Ishikawa (cell line): ENCODE measurements around the gene TRIP6.

ENCODE experiments used
- CEBPB ChIP-seq: IDR thresholded peaks from 2 replicates; pipeline ENCODE4 v1.6.1; 2012
- CREB1 ChIP-seq: IDR thresholded peaks from 2 replicates; pipeline ENCODE4 v1.6.1; 2012; ENCODE audit warnings: low read depth
- EGR1 ChIP-seq: IDR thresholded peaks from 2 replicates; pipeline ENCODE4 v1.6.1; 2012
- EP300 ChIP-seq: IDR thresholded peaks from 2 replicates; pipeline ENCODE4 v1.6.1; 2012; ENCODE audit warnings: borderline replicate concordance
- FOXM1 ChIP-seq: IDR thresholded peaks from 2 replicates; pipeline ENCODE4 v1.6.1; 2012; ENCODE audit warnings: low read depth, borderline replicate concordance
- NFIC ChIP-seq: IDR thresholded peaks from 2 replicates; pipeline ENCODE4 v1.6.1; 2012
- RAD21 ChIP-seq: IDR thresholded peaks from 2 replicates; pipeline ENCODE4 v1.6.1; 2012; ENCODE audit warnings: low read depth
- TAF1 ChIP-seq: IDR thresholded peaks from 2 replicates; pipeline ENCODE4 v1.6.1; 2012; ENCODE audit warnings: low read depth, mild to moderate bottlenecking
- TCF12 ChIP-seq: IDR thresholded peaks from 2 replicates; pipeline ENCODE4 v1.6.1; 2012; ENCODE audit warnings: low read depth
- TEAD4 ChIP-seq: IDR thresholded peaks from 2 replicates; pipeline ENCODE4 v1.6.1; 2012
- YY1 ChIP-seq: IDR thresholded peaks from 2 replicates; pipeline ENCODE4 v1.6.1; 2012; ENCODE audit warnings: low read depth
- ZBTB7A ChIP-seq: IDR thresholded peaks from 2 replicates; pipeline ENCODE4 v1.6.1; 2012; ENCODE audit warnings: low read depth
- TF ChIP-seq, protein P1 (sequence below): IDR thresholded peaks from 2 replicates; pipeline ENCODE4 v1.6.1; 2012
- TF ChIP-seq, protein P2 (sequence below): IDR thresholded peaks from 2 replicates; pipeline ENCODE4 v1.6.1; 2012; ENCODE audit warnings: low read depth, mild to moderate bottlenecking
- TF ChIP-seq, protein P3 (sequence below): IDR thresholded peaks from 2 replicates; pipeline ENCODE4 v1.6.1; 2012

Gene TRIP6

DNA sequence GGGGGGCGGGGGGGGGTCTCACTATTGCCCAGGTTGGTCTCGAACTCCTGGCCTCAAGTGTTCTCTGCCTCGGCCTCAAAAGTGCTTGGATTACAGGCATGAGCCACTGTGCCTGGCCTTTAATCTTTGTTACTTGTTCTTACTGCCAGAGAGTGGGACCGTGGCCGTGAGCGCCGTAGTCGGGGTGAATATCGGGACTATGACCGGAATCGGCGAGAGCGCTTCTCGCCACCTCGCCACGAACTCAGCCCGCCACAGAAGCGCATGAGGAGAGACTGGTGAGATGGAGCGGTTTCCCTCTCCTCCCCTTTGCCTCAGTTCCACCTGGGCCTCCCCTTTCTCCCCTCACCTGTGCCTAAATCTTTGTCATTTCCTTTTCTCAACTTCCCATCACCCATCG lies 13.9 kb downstream of the TRIP6 start:
- TF ChIP-seq CREB1 (no peak), TEAD4 (no peak), EGR1 (no peak), EP300 (no peak), TAF1 (no peak), FOXM1 (no peak), RAD21 (no peak)

DNA sequence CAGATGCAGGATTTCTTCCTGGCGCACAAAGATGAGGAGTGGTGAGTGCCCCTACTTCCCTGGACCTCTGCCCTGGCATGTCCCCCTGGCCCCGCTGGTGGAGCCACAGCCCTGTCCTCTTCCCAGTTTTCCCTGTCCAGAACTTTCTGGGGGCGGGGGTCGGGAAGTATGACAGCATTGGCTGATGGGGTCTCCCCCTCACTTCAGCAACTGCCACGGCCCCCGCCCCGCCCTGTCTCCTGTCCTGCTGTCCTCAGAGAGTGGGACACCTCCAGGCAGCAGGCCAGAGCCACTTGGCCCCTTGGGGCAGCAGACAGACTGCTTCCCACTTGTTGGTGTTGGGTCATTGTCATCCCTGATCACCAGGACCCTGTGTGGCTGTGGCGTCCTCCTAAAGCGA lies 15.0 kb downstream of the TRIP6 start:
- TF ChIP-seq NFIC (no peak), ZBTB7A (no peak), YY1 (no peak), EP300 (no peak), TCF12 (no peak), FOXM1 (no peak), CREB1 (no peak), CEBPB (no peak), TAF1 (no peak)
- TF ChIP-seq, protein P1, sequence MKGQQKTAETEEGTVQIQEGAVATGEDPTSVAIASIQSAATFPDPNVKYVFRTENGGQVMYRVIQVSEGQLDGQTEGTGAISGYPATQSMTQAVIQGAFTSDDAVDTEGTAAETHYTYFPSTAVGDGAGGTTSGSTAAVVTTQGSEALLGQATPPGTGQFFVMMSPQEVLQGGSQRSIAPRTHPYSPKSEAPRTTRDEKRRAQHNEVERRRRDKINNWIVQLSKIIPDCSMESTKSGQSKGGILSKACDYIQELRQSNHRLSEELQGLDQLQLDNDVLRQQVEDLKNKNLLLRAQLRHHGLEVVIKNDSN = no peak
- TF ChIP-seq, protein P2, sequence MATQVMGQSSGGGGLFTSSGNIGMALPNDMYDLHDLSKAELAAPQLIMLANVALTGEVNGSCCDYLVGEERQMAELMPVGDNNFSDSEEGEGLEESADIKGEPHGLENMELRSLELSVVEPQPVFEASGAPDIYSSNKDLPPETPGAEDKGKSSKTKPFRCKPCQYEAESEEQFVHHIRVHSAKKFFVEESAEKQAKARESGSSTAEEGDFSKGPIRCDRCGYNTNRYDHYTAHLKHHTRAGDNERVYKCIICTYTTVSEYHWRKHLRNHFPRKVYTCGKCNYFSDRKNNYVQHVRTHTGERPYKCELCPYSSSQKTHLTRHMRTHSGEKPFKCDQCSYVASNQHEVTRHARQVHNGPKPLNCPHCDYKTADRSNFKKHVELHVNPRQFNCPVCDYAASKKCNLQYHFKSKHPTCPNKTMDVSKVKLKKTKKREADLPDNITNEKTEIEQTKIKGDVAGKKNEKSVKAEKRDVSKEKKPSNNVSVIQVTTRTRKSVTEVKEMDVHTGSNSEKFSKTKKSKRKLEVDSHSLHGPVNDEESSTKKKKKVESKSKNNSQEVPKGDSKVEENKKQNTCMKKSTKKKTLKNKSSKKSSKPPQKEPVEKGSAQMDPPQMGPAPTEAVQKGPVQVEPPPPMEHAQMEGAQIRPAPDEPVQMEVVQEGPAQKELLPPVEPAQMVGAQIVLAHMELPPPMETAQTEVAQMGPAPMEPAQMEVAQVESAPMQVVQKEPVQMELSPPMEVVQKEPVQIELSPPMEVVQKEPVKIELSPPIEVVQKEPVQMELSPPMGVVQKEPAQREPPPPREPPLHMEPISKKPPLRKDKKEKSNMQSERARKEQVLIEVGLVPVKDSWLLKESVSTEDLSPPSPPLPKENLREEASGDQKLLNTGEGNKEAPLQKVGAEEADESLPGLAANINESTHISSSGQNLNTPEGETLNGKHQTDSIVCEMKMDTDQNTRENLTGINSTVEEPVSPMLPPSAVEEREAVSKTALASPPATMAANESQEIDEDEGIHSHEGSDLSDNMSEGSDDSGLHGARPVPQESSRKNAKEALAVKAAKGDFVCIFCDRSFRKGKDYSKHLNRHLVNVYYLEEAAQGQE = no peak

DNA sequence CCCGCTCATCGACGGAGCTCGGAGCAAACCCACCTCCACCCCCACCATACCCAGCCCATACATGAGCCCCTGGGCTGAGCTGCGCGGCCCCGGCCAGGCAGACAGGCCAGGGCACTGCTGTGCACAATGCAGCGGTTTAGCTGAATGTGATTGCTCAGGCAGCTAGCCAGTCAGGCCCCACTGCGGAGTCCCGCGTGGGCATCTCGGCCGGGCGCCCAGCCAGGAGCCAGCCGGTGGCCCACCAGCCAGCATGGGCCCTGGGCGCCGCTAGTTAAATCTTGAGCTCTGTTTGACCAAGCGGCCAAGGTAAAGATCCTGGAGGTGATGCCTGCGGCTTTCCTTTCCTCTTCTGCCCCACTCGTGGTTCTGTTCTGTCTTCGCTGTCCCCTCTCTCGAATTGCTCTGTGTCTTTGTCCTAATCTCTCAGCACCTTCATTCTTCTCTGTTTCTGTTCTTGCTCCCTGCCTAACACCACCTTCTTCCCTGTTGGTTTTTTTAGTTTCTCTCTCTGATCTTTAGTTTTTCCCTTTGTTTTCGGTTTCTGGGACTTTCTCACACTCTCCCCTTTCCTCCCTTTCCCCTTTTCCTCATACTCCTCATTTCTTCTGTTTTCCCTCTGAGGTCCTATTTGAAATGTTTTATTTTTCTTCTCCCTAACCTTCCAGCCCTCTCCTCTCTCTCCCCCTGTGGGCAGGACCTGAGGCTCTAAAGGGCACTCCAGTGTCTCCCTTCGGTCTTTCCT lies 15.8 kb downstream of the TRIP6 start:
- TF ChIP-seq YY1 (no peak), RAD21 (no peak), ZBTB7A (no peak), EGR1 (no peak), TEAD4 (no peak)
- TF ChIP-seq, protein P3, sequence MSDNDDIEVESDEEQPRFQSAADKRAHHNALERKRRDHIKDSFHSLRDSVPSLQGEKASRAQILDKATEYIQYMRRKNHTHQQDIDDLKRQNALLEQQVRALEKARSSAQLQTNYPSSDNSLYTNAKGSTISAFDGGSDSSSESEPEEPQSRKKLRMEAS = no peak

DNA sequence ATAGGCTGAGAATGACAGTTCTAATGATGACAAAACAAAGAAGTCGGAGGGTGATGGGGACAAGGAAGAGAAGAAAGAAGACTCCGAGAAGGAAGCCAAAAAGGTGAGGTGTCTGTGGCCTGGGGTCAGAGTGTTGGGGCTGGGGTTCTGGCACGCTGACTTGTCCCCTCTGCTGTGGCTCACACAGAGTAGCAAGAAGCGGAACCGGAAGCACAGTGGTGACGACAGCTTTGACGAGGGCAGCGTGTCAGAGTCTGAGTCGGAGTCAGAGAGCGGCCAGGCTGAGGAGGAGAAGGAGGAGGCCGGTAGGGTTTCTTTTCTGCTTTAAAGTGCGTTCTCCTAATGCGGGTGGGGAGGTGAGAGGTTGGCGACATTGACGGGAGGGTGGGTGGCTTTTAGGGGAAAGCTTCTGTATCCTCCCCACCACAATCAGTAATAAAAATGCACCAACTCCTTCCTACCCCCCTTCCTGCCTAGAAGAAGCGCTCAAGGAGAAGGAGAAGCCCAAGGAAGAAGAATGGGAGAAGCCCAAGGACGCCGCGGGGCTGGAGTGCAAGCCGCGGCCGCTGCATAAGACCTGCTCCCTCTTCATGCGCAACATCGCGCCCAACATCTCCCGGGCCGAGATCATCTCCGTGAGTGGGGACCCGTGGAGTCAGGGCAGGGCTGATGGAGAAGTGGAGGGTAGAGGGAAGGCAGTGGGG lies 17.7 kb downstream of the TRIP6 start:
- TF ChIP-seq, protein P2 = no peak
- TF ChIP-seq RAD21 = no peak
- no peak for TF ChIP-seq EGR1
- no peak for TF ChIP-seq ZBTB7A
- TF ChIP-seq EP300 = no peak
- TF ChIP-seq TEAD4 = no peak
- no peak for TF ChIP-seq CEBPB
- TF ChIP-seq TCF12 = no peak
- no peak for TF ChIP-seq FOXM1
- TF ChIP-seq TAF1 = no peak
- no peak for TF ChIP-seq YY1
- TF ChIP-seq NFIC = no peak

DNA sequence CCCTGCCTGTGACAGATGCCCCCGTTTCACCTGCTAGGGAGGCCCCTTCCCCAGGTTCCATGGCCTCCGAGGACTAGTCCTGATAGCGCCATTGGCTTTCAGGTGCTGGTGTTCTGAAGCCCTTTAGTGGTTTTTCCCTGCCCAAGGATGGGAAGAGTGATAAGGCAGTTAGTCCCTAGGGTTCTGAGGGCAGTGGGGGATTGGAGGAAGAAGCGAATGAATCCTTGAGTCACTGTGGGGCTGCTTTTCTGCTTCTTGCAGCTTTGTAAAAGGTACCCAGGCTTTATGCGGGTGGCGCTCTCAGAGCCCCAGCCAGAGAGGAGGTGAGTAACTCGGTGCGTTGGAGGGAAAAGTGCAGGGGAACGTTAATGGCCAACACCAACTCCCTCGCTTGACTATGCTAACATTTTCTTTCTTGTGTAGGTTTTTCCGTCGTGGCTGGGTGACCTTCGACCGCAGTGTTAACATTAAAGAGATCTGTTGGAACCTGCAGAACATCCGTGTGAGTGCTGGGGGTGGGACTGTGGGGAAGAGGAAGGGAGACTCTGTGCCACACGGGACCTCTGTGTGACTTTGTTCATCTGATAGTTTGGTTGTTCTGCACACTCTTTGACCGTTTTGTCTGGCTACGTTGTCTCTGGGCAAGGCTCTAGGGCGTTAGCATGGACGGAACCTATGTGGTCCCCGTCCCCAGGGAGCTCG lies 18.4 kb downstream of the TRIP6 start:
- TF ChIP-seq ZBTB7A = no peak
- TF ChIP-seq RAD21 = no peak
- TF ChIP-seq, protein P2 = no peak
